ENCODE results near the gene ADIG.

The ADIG gene

DNA sequence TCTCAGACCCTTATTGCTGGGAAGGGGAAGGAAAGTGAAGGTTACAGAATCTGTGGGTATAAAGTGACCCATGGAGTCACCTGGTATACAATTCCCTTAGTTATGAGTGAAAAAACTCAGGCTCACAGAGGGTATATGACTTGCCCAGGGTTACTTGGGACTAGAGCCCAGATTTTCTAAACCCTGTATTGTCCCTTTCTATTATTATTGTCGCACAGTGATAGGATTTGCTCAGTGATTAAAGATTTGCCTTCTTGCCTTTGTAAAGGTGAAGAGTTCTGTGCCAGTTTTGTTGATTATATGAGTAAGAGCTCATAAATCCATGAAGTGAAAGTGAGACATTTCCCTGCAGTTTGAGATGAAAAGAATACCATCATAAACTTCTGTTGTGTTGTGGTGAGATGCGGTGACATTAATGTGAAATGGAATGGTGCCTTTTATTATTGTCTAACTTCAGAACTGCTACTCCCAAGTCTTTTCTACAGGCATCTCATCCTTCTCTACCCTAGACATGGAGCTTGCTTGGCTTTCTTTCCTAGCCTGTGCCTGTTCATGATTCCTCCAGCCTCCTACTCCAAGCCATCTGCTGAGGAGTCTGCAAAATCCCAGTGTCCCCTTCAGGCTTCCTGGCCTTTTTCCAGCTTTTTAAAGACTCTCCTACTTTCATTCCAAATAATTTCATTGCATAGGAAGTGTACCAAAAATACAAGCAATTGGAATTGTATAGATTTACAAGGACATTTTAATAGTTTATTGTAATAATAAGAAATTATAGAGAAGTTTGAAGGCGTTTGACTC, 33.5 kb upstream of the ADIG start:
- no peak for DNase-seq (ENCODE audit: low spot score)
- TF ChIP-seq, protein P1, sequence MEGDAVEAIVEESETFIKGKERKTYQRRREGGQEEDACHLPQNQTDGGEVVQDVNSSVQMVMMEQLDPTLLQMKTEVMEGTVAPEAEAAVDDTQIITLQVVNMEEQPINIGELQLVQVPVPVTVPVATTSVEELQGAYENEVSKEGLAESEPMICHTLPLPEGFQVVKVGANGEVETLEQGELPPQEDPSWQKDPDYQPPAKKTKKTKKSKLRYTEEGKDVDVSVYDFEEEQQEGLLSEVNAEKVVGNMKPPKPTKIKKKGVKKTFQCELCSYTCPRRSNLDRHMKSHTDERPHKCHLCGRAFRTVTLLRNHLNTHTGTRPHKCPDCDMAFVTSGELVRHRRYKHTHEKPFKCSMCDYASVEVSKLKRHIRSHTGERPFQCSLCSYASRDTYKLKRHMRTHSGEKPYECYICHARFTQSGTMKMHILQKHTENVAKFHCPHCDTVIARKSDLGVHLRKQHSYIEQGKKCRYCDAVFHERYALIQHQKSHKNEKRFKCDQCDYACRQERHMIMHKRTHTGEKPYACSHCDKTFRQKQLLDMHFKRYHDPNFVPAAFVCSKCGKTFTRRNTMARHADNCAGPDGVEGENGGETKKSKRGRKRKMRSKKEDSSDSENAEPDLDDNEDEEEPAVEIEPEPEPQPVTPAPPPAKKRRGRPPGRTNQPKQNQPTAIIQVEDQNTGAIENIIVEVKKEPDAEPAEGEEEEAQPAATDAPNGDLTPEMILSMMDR (IDR thresholded peaks at IDR 0.05; ENCODE audit: extremely low read depth, missing control alignments), result no peak

DNA sequence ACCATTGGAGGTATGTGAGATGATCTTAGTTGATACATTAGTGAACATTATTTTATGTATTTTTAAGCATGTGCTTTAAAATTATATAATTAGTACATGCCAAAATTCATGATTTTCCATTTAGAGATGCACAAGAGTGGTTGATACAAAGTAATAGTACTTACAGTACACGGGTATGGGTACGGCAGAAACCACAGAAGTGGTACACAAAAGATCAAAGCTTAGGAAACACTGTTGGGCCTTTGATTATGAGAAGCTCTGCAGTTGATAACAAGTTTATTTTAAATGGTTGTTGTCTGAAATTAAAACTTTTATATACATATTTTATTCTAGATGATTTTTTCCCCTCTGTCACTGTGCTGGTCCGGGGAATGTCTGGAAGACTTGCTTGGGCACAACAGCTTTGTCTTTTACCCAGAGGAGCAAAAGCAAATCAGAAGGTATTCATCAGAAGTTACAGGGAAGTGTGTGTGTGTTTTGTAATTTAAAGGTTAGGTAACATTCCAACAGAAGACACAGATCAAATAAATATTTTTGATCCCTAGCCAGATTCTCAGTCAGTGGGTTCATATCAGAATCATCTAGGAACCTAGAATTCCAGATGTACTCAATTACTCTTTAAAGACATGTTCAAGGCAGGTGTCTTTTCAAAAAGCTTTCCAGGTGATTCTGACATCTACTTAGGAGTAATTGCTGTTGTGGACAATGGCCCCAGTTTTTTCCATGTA, 32.5 kb upstream of the ADIG start:
- TF ChIP-seq, protein P1 (IDR thresholded peaks at IDR 0.05; ENCODE audit: extremely low read depth, missing control alignments), result no peak
- no peak for DNase-seq (ENCODE audit: low spot score)

DNA sequence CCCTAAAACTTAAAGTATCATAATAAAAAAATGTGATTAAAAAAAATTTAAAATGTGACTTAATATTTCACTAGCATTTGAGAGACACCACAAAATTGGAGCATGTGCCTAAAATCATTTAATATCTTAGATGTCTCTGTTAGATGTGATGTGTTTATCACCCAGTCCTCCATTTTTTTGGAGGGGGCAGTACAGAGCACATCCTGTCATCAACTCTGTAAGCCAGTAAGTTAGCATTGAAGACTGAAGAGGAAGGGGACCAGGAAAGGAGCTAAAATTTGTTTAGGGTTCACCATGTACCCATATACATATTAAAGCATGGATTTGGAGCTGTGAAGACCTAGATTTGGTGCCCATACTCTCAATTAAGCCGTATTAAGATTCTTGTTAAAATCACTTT, 30.7 kb upstream of the ADIG start:
- TF ChIP-seq, protein P1 (IDR thresholded peaks at IDR 0.05; ENCODE audit: extremely low read depth, missing control alignments), result no peak
- DNase-seq (ENCODE audit: low spot score), result no peak

DNA sequence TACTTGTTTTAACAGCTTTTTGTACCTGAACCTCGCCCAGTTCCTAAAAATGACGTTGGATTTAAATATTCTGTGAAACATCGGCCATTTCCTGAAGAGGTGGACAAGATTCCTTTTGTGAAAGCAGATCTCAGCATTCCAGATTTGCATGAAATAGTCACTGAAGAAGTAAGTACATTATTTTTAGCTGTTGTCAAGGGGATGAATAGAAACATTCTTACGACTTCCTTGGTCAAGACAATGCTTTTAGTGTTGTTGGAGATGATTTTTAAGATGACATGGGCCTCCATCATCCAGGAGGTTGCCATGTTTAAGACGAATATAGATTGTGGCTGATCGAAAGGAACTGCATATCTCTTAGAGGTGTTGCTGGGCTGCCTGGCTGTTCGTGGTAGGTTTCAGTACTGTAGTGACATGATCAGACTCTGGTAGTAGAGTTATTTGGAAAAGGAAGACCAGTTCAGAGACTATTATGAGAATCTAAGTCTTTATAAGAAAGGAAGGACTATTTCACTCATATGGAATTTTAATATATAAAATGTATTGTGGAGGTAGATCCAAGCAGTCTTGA, 29.9 kb upstream of the ADIG start:
- TF ChIP-seq, protein P1 (IDR thresholded peaks at IDR 0.05; ENCODE audit: extremely low read depth, missing control alignments), result no peak
- no peak for DNase-seq (ENCODE audit: low spot score)

DNA sequence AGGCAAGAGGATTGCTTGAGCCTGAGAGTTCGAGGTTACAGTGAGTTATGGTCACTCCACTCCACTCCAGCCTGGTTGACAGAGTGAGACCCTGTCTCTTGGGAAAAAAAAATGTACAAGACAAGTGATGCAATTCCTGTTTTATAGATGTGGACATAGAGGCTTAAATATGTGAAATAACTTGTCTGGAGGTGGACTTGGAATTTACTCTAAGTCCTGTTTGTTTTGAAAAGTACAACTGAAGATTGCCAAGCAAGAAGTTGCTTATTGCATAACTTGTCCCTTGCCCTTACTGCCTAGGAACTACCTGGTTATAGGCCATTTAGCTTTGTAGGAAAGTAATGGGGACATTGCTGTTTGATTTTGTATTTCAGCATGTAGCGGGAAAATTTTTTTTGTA, 26.0 kb upstream of the ADIG start:
- DNase-seq (ENCODE audit: low spot score), result no peak
- TF ChIP-seq, protein P1 (IDR thresholded peaks at IDR 0.05; ENCODE audit: extremely low read depth, missing control alignments), result no peak

DNA sequence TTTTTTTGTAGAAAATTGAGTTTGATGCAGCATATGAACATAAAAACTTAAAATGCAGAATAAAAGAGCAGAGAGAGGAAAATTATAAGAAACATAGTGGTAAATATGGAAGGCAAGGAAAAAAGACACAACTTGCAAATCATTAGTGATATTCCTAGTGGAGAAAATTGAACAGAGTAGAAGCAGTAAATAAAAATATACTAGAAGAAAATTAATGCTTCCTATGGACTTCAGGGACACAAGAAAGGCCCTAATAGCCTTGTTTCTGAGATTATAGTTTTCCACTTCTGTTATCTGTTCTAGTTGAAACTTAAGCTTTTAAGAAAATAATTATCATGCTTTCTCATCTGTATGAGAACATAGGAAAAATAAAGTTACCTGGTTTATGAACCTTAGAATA, 25.6 kb upstream of the ADIG start:
- TF ChIP-seq, protein P1 (IDR thresholded peaks at IDR 0.05; ENCODE audit: extremely low read depth, missing control alignments), result no peak
- DNase-seq (ENCODE audit: low spot score), result no peak

DNA sequence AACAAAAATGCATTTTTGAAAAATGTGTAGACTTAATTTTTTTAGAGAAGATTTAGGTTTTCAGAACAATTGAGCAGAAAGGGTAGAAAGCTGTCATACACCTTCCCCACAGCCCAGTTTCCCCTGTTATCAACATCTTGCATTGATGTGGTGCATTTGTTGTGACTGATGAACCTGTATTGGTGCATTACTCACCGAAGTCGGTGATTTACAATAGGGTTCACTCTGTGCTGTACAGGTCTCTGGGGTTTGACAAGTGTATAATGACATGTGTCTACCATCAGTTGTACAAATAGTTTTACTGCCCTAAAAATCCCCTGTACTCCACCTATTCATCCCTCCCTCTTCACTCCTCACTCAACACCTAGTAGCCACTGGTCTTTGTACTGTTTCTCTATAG, 23.8 kb upstream of the ADIG start:
- TF ChIP-seq, protein P1 (IDR thresholded peaks at IDR 0.05; ENCODE audit: extremely low read depth, missing control alignments), result no peak
- no peak for DNase-seq (ENCODE audit: low spot score)
